Activated CD8-positive, alpha-beta memory T cell treated with anti-CD3 and anti-CD28 coated beads for 4 hours (primary cell): Measurements from ENCODE around the gene ENPP7.

Experiments
- DNase-seq, 2 donors: peaks; one replicate each; pipeline ENCODE4 v3.0.0-alpha.2; 2020; ENCODE audit warnings: low read depth in 2 of 2

Gene ENPP7

GRCh38 chr17:79778504-79779083 is 47.9 kb downstream of the ENPP7 start:
- no peak for DNase-seq

DNA sequence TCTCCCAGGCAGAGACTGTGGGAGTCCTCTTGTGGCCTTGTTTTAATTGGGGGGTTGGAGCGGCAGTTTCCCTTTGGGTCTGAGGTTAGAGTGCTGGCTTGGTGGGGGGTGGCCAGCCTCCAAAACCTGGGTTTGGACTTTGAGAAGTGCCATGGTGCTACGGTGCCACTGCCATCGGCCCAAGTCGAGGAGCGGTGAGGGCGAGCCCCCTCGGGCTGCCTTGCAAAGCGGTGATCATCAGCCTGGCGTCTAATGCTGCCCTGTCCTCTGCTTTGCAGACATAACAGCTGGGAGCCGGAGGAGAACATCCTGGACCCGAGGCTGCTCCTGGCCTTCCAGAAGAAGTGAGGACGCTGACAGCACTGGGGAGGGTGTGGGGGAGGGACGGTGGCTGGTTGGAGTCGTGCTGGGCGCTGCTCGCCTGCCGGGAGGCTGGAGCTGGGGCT is 48.4 kb downstream of the ENPP7 start:
- no peak for DNase-seq

DNA sequence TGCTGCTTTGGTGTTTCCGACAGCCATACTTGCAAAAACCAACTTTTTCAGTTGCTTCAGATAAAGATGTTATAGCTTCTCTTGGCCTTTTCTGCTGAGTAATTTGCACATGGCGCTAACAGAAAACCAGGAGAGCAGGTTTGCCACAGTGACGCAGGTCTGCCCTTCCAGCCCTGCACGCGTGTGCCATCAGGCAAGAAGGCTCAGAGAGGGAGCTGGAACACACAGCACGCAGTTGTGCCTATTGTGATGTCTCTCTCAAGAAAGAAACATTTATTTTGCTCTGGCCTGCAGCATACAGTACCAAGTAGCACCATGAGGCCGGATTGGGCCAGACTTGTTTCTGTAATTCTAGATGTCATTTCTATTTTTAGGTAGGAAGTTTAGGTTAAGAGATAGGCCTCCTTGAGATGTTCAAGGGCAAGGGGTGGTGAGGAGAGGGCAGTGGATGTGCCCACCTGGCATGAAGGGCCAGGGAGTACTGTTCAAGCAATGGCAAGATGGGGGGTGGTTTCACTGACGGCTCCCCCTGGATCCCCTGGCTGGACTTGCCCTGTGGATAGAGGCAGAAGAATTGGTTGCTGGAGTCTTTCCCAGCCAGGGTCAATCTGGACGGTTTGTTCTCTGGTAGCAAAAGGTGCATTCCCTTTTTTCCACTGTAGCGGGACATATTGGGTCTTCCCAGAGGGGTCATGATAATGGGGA is 49.1 kb downstream of the ENPP7 start:
- DNase-seq: no peak

GRCh38 chr17:79781012-79781650 is 50.4 kb downstream of the ENPP7 start:
- DNase-seq: no peak

DNA sequence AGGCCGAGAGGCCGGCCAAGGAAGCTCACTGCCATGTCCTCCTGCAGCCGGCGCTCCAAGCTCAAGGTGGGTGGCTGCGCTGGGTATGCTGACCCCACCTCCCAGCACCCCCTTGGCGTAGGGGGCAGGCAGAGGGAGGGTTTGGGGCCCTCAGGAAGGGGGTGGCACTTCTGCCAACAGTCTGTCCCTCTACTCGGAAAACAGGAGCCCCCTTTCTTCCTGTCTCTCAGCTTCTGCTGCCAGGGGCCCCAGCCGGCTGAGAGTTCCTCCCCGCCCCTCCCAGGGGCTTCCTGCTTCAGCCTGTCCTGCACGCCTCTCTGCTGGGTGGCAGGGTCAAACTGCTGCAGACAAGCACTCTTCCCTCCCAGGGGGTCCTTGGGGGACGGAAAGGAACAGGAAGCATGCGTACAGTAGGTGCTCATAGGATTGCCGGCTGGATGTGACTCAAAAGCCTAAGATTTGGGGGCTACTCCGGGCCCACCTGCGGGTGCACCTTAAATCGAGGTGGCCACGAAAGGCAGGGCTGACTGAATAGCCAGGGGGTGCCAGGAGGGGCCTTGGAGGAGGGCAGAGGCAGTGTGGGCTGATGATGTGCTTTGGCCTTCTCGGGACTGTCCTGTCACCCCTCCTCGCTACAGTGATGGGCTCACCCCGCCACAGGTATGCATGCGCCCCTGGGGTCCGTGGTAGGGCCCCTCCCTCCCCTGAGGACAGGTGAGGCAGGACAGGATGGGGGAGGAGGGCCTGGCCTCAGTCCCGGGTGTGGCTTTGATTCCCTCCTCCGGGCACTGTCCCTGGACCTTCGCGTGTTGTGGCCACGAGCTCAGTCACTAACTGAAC is 51.2 kb downstream of the ENPP7 start:
- no peak for DNase-seq

- no peak for DNase-seq
These were observed 53.1 kb downstream of the ENPP7 start for GRCh38 chr17:79783891-79784290.

GRCh38 chr17:79784353-79785016 is 53.7 kb downstream of the ENPP7 start:
- no peak for DNase-seq

- no peak for DNase-seq
These were observed 54.5 kb downstream of the ENPP7 start for GRCh38 chr17:79785017-79785899.

DNA sequence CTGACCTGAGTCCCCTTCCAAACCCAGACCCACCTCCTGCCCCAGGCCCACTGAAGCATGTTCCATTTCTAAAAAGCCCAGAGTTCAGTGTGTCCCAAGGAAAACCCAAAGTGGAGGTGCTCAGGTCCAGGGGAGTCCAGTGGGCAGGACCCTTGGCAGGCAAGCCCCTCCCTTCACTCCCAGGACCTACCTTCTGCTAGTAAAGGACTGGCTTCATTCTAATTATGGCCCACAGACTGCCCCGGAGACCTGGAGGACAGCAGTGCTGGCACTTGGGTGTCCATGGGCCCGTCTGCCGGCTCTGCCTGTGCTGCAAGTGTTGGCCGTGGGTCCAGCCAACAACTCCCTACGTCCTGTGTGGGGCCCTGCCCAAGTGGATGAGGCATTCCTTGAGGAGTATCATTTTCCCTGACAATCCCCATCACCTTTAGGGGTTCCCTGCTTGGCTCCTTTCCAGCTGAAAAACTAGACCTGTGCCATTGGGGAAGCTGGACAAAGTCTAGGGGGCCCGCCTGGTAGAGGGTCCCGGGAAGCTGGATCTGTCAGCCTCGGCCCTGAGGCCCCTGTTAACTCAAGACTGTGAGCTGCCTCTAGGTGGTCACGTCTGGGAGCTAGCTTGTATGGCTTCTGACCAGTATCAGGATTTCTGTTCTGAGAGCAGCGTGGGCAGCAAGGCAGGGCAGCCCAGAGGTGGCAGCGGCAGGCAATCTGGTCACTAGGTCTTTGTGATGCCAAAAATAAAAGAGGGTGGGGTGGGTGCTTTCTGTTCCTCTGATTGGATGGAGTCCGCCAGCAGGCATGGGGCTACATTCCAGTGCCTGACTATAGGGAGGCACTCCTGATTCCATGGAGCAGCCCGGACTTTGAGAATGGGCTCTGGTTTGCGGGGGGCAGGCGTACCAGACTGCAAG is 55.4 kb downstream of the ENPP7 start:
- no peak for DNase-seq

DNA sequence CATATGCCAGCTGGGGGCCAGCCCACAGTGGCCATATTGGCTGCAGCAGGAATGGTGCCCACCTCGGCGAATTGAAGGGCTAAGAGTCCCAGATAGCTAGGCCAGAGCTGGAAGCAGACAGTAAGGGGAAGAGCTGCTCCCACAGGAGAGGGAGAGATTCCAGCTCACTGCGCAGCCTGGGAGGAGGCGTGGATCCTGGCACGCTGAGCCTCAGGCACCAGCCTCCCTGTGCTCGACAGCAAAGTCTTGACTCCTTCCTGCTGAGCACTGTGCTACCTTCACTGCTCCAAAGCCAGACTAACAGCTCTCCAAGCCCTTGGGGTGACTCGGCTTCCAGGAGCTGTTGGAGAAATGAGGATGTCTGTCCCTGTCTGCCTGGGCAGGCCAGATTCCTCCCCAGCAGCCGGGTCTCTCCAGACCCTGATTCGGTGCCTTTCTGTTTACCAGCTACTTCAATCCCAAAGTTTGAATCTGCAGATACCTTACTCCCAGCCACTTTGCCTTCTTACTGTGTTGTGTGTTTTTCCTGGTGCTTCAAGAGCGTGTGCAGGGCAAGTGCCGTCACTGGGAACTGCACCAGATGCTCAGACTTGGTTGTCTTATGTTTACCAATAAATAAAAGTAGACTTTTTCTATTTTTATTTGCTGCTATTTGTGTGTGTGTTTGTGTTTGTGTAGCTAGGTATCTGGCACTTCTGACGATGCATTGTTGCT is 56.3 kb downstream of the ENPP7 start:
- no peak for DNase-seq

DNA sequence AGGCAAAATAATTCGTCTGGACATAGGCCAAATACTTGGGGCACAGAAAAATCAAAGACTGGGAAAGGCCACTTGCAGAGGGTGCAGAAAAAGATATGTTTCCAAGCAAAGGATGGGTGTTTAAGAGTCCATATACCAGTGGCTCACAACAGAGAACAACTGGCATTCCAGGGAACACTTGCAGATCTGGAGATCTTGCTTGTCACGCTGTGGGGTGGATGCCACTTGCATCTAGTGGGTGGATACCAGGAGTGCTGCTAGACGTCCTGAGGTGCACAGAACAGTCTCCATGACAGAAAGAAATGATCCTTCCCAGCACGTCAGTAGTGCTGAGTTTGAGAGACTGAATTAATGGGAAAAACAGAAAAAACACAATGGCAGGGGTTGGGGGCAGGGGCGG is 57.7 kb downstream of the ENPP7 start:
- DNase-seq: no peak

- DNase-seq: no peak
These were observed 58.5 kb downstream of the ENPP7 start for GRCh38 chr17:79788989-79789942.

- no peak for DNase-seq
These were observed 59.4 kb downstream of the ENPP7 start for GRCh38 chr17:79789943-79790804.

DNA sequence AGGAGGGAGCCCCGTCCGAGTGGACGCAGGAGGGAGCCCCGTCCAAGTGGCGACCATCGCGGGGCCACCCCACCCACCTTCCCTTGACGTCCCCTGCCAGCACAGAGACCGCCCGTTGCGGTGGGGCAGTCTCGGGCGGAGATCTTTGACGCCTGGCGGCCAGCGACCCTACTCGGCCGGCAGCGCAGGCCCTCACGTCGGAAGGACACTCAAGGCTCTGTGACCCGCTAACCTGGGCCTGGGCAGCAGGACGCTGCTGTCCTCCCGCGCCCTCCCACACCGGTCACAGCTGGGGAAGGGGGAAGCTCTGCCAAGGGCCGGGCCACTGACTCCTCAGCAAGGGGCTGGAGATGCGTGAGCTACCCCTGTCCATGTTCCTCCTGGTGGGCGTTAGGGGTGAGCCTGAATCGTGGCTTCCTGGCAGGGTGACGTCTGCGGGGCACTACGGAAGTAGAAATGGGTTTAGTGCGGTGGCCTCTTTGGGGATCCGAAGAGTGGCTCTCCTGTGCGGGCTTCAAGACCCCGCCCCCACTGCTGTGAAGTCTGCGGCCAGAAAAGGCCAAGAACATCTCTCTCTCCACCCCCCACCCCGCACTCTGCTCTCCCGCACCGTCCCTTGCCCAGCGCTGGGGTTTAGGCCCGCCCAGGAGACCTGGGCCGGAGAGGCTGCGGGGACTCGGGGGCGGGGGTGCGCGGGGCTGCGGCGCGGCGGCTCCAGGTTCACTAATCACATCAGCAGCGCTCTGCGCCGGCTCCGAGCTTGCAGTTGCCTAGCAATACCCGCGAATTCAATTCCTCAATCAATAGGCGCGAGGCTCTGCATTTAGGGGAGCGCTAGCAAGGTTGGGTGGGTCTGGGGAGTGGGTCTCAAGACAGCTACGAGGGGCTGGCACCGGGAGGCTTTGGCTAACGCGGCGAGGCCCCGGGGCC is 60.3 kb downstream of the ENPP7 start:
- no peak for DNase-seq

- no peak for DNase-seq
These were observed 61.0 kb downstream of the ENPP7 start for GRCh38 chr17:79791735-79792161.
